ENCODE measurements around the gene RBM19.

DNA sequence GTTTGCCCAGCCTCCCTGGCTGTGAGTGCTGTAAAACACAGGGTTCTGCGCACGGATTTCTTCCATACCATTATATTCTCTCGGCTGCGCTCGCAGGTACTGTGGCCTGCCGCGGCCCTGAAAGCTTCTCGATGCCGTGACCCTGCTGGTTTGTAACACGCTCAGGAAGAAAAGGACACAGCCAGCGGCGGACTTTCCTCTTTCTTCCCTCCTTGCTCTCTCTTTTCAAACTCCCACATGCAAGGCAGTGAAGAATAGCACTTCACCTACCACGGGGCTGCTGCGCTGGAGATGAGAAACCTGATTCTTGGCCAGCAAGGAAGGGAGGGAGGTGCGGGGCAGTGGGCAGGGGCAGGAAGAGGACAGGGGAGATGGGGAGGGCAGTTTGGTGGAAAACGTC lies 130.2 kb downstream of the RBM19 start:
- TF ChIP-seq, protein P1, sequence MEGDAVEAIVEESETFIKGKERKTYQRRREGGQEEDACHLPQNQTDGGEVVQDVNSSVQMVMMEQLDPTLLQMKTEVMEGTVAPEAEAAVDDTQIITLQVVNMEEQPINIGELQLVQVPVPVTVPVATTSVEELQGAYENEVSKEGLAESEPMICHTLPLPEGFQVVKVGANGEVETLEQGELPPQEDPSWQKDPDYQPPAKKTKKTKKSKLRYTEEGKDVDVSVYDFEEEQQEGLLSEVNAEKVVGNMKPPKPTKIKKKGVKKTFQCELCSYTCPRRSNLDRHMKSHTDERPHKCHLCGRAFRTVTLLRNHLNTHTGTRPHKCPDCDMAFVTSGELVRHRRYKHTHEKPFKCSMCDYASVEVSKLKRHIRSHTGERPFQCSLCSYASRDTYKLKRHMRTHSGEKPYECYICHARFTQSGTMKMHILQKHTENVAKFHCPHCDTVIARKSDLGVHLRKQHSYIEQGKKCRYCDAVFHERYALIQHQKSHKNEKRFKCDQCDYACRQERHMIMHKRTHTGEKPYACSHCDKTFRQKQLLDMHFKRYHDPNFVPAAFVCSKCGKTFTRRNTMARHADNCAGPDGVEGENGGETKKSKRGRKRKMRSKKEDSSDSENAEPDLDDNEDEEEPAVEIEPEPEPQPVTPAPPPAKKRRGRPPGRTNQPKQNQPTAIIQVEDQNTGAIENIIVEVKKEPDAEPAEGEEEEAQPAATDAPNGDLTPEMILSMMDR (IDR thresholded peaks at IDR 0.05 in 8 of 11, conservative IDR thresholded peaks at IDR 0.05 in 3 of 11), result no peak
- TF ChIP-seq POLR2A (IDR thresholded peaks at IDR 0.05) (no peak), POLR2AphosphoS5 (IDR thresholded peaks at IDR 0.05) (no peak)
